ENCODE data around the gene SPOPL.

The SPOPL gene

DNA sequence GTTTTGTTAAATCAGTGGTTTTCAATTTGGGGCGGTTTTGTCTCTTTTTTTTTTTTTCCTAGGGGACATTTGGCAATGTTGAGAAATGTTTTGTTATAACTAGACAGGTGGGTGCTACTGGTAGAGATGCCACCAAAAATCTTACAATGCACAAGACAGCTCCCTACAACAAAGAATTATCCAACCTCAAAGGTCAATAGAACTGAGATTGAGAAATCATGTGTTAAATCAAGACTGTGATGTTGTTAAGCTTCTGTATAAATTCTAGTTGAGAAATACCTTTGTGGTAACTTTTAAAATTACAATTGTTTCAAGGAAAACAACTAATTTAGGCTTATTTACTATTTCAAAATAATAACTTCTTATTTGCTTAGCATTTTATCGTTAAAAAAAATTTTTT lies 9.4 kb upstream of the SPOPL start:
- no peak overlapping the region for H3K4me3 ChIP-seq (ENCODE audit: severe bottlenecking)
- DNase-seq (ENCODE audit: low spot score) (no peak), ATAC-seq (ENCODE audit: low read depth) (no peak)
- no peaks in the 10 kb centered on the region for H3K27me3 ChIP-seq (ENCODE audit: insufficient read depth, poor library complexity, severe bottlenecking)
- no peaks in the 10 kb centered on the region for H3K4me1 ChIP-seq (ENCODE audit: insufficient read depth, poor library complexity, severe bottlenecking)
- no peaks in the 10 kb centered on the region for H3K9me3 ChIP-seq (ENCODE audit: severe bottlenecking)
- no peak overlapping the region for H3K27ac ChIP-seq (ENCODE audit: poor library complexity, severe bottlenecking)
- 0 out of 2 replicates have a peak, but pooled peaks cover 4% of the 10 kb centered on the region for H3K36me3 ChIP-seq (ENCODE audit: low read depth)
- TF ChIP-seq, protein P1, sequence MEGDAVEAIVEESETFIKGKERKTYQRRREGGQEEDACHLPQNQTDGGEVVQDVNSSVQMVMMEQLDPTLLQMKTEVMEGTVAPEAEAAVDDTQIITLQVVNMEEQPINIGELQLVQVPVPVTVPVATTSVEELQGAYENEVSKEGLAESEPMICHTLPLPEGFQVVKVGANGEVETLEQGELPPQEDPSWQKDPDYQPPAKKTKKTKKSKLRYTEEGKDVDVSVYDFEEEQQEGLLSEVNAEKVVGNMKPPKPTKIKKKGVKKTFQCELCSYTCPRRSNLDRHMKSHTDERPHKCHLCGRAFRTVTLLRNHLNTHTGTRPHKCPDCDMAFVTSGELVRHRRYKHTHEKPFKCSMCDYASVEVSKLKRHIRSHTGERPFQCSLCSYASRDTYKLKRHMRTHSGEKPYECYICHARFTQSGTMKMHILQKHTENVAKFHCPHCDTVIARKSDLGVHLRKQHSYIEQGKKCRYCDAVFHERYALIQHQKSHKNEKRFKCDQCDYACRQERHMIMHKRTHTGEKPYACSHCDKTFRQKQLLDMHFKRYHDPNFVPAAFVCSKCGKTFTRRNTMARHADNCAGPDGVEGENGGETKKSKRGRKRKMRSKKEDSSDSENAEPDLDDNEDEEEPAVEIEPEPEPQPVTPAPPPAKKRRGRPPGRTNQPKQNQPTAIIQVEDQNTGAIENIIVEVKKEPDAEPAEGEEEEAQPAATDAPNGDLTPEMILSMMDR (IDR thresholded peaks at IDR 0.05; ENCODE audit: poor library complexity, severe bottlenecking), result no peak

DNA sequence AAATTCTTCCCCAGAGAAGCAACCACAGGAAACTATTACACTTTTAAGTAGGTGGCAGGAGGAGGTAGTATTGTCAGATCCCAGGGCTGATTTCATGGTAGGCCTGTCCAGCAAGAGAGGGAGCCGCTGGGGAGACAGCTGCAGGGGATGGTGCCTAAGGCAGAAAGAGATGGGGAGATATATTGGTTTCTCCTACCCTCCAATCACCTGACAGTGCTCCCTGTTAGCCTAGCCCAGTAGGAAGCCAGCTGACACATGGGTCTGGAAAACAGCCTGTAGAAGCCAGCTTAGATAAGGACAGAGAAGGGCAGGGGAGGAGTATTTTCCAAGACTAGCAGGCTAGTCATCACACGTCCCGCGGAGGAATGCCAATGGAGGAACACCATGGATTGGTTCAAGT lies 8.2 kb upstream of the SPOPL start:
- Histone ChIP-seq H3K27ac (ENCODE audit: poor library complexity, severe bottlenecking) (no peak overlapping the region), H3K4me3 (ENCODE audit: severe bottlenecking) (no peak overlapping the region), H3K27me3 (ENCODE audit: insufficient read depth, poor library complexity, severe bottlenecking) (no peaks in the 10 kb centered on the region), H3K4me1 (ENCODE audit: insufficient read depth, poor library complexity, severe bottlenecking) (no peaks in the 10 kb centered on the region), H3K36me3 (ENCODE audit: low read depth) (0 out of 2 replicates have a peak, but pooled peaks cover 4% of the 10 kb centered on the region), H3K9me3 (ENCODE audit: severe bottlenecking) (no peaks in the 10 kb centered on the region)
- TF ChIP-seq, protein P1 (IDR thresholded peaks at IDR 0.05; ENCODE audit: poor library complexity, severe bottlenecking), result no peak
- ATAC-seq (ENCODE audit: low read depth) (no peak), DNase-seq (ENCODE audit: low spot score) (no peak)

DNA sequence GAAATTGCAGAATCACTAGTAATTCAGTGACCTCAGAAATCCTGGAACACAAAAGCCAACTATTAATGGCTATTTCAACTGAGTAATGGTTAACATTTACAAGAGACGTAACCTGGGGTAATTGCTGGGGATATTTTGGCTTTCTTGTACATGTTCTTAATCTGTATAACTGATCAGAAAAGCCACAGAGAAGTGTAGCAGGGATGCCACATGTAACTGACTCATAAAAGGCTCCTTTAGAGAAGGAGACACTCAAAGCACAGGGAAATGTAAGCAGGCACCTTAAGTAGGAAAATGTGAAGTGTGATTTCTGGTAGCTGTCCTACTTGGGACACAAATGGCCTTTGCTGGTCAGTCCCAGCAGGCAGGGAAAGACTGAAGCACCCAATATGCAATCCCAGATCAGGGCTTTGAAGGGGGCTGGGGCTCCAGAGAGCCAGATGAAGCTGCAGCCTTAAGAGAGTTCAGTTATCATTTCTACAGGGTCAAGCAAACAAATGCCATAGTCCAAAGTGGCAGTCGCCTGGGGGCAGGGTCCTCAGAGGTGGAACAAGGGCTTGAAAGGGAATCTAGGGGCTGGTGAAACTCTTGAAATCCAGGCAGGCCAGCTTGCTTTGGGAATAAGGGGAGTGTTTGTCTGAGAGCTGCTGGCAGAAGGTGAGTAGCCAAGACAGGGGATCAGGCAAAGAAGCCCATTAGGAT lies 7.2 kb upstream of the SPOPL start:
- Histone ChIP-seq H3K4me3 (ENCODE audit: severe bottlenecking) (no peak overlapping the region), H3K9me3 (ENCODE audit: severe bottlenecking) (no peaks in the 10 kb centered on the region), H3K4me1 (ENCODE audit: insufficient read depth, poor library complexity, severe bottlenecking) (no peaks in the 10 kb centered on the region), H3K27ac (ENCODE audit: poor library complexity, severe bottlenecking) (no peak overlapping the region), H3K27me3 (ENCODE audit: insufficient read depth, poor library complexity, severe bottlenecking) (no peaks in the 10 kb centered on the region), H3K36me3 (ENCODE audit: low read depth) (0 out of 2 replicates have a peak, but pooled peaks cover 4% of the 10 kb centered on the region)
- DNase-seq (ENCODE audit: low spot score), result no peak
- ATAC-seq (ENCODE audit: low read depth), result no peak
- TF ChIP-seq, protein P1 (IDR thresholded peaks at IDR 0.05; ENCODE audit: poor library complexity, severe bottlenecking), result no peak

DNA sequence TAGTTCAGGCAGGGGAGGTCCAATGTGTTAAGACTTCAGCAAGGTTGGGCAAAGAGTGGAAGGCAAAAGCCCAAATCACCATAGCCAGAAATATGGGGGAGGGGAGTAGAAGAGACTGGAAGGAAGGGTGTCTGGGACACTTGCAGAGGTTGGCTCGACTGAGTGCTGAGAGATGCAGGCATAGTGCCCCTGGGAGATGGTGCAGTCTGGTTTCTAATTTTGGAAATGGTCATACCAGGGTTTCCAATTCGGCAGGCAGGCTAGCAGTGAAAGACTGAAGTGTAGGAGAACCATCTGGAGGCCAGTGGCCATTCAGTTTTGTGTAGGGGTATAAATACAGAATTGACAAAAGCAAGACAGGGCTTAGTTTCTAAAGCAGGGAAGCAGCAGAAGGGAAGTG lies 6.2 kb upstream of the SPOPL start:
- H3K4me3 ChIP-seq (ENCODE audit: severe bottlenecking), result no peak overlapping the region
- H3K27me3 ChIP-seq (ENCODE audit: insufficient read depth, poor library complexity, severe bottlenecking), result no peaks in the 10 kb centered on the region
- DNase-seq (ENCODE audit: low spot score) (no peak), ATAC-seq (ENCODE audit: low read depth) (no peak)
- TF ChIP-seq, protein P1 (IDR thresholded peaks at IDR 0.05; ENCODE audit: poor library complexity, severe bottlenecking), result no peak
- peaks cover under 1% of the 10 kb centered on the region for H3K4me1 ChIP-seq (ENCODE audit: insufficient read depth, poor library complexity, severe bottlenecking)
- H3K27ac ChIP-seq (ENCODE audit: poor library complexity, severe bottlenecking), result no peak overlapping the region
- no peaks in the 10 kb centered on the region for H3K9me3 ChIP-seq (ENCODE audit: severe bottlenecking)
- H3K36me3 ChIP-seq (ENCODE audit: low read depth), result 0 out of 2 replicates have a peak, but pooled peaks cover 4% of the 10 kb centered on the region

DNA sequence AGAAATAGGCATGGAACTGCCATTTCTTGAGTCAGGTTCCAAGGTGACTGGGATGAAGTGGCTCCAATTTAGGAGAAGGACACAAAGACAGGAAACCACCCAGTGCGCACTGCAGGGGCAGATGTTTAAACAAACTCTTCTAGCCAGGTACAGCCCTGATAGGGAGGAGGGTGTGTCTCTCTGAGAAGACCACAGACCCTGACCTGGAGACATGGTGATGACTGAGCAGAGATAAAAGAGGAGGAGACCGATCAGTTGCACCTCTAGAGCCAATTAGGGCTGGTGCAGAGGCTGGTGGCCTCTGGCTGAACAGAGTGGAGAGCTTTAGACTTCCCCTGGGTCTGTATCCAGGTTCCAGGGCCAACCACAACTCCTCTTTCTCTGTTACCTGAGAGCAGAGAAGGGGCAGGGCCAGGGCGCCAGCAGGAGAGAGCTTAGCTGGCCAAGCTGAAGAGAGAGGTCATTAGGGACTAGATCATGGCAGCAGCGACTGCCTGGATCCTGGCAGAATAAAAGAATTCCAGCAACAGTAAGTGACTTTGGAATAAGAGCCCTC lies 5.4 kb upstream of the SPOPL start:
- Histone ChIP-seq H3K36me3 (ENCODE audit: low read depth) (0 out of 2 replicates have a peak, but pooled peaks cover 4% of the 10 kb centered on the region), H3K4me3 (ENCODE audit: severe bottlenecking) (no peak overlapping the region), H3K9me3 (ENCODE audit: severe bottlenecking) (no peaks in the 10 kb centered on the region), H3K4me1 (ENCODE audit: insufficient read depth, poor library complexity, severe bottlenecking) (peaks cover 3% of the 10 kb centered on the region), H3K27ac (ENCODE audit: poor library complexity, severe bottlenecking) (no peak overlapping the region), H3K27me3 (ENCODE audit: insufficient read depth, poor library complexity, severe bottlenecking) (no peaks in the 10 kb centered on the region)
- TF ChIP-seq, protein P1 (IDR thresholded peaks at IDR 0.05; ENCODE audit: poor library complexity, severe bottlenecking), result no peak
- DNase-seq (ENCODE audit: low spot score) (no peak), ATAC-seq (ENCODE audit: low read depth) (no peak)
